SK-N-SH (cell line): ENCODE data around the gene SMARCA2.

Experiments used
- CHD2 ChIP-seq: fragments of 150-350 bp; IDR thresholded peaks from 2 replicates; pipeline ENCODE4 v1.6.1; 2018; ENCODE audit warnings: low read length; ENCODE audit not compliant: partially characterized antibody
- ELF1 ChIP-seq: IDR thresholded peaks from 2 replicates; pipeline ENCODE4 v1.4.0; 2012
- EP300 ChIP-seq, 2 experiments: IDR thresholded peaks; 2 replicates each; pipeline versions ENCODE4 v1.4.0 to v1.6.1; 2012; ENCODE audit warnings: borderline replicate concordance in 1 of 2, low read depth in 1 of 2, low read length in 1 of 2
- FOXM1 ChIP-seq: IDR thresholded peaks from 2 replicates; pipeline ENCODE4 v1.4.0; 2012; ENCODE audit warnings: low read depth, mild to moderate bottlenecking
- GABPA ChIP-seq: IDR thresholded peaks from 2 replicates; pipeline ENCODE4 v1.4.0; 2012; ENCODE audit warnings: low read depth, mild to moderate bottlenecking
- JUND ChIP-seq: IDR thresholded peaks from 2 replicates; pipeline ENCODE4 v1.4.0; 2012
- NFIC ChIP-seq: IDR thresholded peaks from 2 replicates; pipeline ENCODE4 v1.4.0; 2012; ENCODE audit warnings: borderline replicate concordance
- POLR2AphosphoS5 ChIP-seq: IDR thresholded peaks from 2 replicates; pipeline ENCODE4 v1.6.1; 2012; ENCODE audit warnings: low read depth, low read length
- RCOR1 ChIP-seq: fragments of 150-350 bp; IDR thresholded peaks from 2 replicates; pipeline ENCODE4 v1.6.1; 2017; ENCODE audit warnings: antibody characterized with exemption, low read length
- SMC3 ChIP-seq: IDR thresholded peaks from 2 replicates; pipeline ENCODE4 v1.6.1; 2012; ENCODE audit warnings: low read depth, low read length, improper control_type of control experiment
- YY1 ChIP-seq: IDR thresholded peaks from 2 replicates; pipeline ENCODE4 v1.4.0; 2012; ENCODE audit warnings: low read depth, mild to moderate bottlenecking
- TF ChIP-seq, protein P1 (sequence below): fragments of 200-600 bp; sonication (generic); IDR thresholded peaks from 2 replicates; pipeline ENCODE4 v1.6.1; 2017; ENCODE audit warnings: antibody characterized with exemption, mild to moderate bottlenecking, moderate library complexity

DNA sequence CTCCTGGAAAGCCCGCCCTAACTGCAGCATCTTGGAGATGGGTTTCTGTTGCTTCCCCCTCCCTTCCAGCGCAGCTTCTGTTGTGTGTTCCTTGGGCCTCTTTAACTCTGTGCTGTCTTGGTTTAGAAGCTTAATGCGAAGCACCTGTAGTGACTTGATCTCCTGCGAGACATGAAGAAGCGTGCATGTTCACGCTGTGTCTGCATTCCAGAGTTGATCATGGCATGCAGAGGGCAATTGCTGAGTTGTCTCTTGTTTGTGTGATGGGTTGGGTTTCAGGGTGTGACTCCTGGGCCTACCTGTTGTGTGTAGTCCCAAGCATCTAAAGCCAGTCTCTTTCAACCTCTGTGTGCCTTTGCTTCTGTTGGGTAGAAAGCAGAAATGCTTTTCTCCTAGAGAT, 155.6 kb downstream of the SMARCA2 start:
- TF ChIP-seq, protein P1, sequence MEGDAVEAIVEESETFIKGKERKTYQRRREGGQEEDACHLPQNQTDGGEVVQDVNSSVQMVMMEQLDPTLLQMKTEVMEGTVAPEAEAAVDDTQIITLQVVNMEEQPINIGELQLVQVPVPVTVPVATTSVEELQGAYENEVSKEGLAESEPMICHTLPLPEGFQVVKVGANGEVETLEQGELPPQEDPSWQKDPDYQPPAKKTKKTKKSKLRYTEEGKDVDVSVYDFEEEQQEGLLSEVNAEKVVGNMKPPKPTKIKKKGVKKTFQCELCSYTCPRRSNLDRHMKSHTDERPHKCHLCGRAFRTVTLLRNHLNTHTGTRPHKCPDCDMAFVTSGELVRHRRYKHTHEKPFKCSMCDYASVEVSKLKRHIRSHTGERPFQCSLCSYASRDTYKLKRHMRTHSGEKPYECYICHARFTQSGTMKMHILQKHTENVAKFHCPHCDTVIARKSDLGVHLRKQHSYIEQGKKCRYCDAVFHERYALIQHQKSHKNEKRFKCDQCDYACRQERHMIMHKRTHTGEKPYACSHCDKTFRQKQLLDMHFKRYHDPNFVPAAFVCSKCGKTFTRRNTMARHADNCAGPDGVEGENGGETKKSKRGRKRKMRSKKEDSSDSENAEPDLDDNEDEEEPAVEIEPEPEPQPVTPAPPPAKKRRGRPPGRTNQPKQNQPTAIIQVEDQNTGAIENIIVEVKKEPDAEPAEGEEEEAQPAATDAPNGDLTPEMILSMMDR: no peak
- TF ChIP-seq GABPA (no peak), EP300 (IDR thresholded peaks at IDR 0.05; ENCODE audit: borderline replicate concordance in 1 of 2, low read depth in 1 of 2, low read length in 1 of 2) (no peak), JUND (no peak), RCOR1 (no peak), NFIC (no peak), ELF1 (no peak), SMC3 (no peak), POLR2AphosphoS5 (no peak), FOXM1 (no peak), YY1 (no peak), CHD2 (no peak)
